Activated naive CD4-positive, alpha-beta T cell treated with anti-CD3 and anti-CD28 coated beads, Interleukin-2, amount 50 U/mL, for 72 hours (primary cell): Measurements from ENCODE around the gene CYBRD1. TPM values are rescaled to one million over a fixed set of nuclear protein-coding genes. Genes with fewer than 3 reads are reported as not detected.

ENCODE experiments used
- ATAC-seq, 2 donors: fragments of 150-1000 bp; cut with Tn5 transposase; 2 replicates each; pipeline ENCODE4 v1.10.0; 2021; ENCODE audit warnings: mild to moderate bottlenecking in 2 of 2, moderate library complexity in 2 of 2
- DNase-seq, 2 donors: peaks; one replicate each; pipeline ENCODE4 v3.0.0; 2021 to 2022; ENCODE audit warnings: low spot score in 2 of 2
- H3K27ac Mint-ChIP-seq, 2 donors: one replicate each; pipeline ENCODE4 v1.8.0; 2022; ENCODE audit warnings: mild to moderate bottlenecking in 2 of 2, mixed read lengths in 2 of 2
- H3K36me3 Mint-ChIP-seq, 2 donors: one replicate each; pipeline ENCODE4 v1.8.0; 2022; ENCODE audit warnings: mixed read lengths in 2 of 2
- H3K9me3 Mint-ChIP-seq, 2 donors: one replicate each; pipeline ENCODE4 v1.8.0; 2022; ENCODE audit warnings: mixed read lengths in 2 of 2
- total RNA-seq, 2 donors: library from RNA; stranded (reverse); gene quantifications; one replicate each; pipeline ENCODE4 v1.2.3, GENCODE V29; 2022

The CYBRD1 gene
- total RNA-seq, 2 donors from 2014 or later = 0.27 to 1.9 TPM

GRCh38 chr2:171568089-171568488 is 45.8 kb downstream of the CYBRD1 start:
- Mint-ChIP-seq H3K9me3 (peaks cover 0 to 5% of the 10 kb centered on the region in 2 donors), H3K36me3 (no peaks in the 10 kb centered on the region), H3K27ac (no peak overlapping the region)
- ATAC-seq (no peak), DNase-seq (no peak)

DNA sequence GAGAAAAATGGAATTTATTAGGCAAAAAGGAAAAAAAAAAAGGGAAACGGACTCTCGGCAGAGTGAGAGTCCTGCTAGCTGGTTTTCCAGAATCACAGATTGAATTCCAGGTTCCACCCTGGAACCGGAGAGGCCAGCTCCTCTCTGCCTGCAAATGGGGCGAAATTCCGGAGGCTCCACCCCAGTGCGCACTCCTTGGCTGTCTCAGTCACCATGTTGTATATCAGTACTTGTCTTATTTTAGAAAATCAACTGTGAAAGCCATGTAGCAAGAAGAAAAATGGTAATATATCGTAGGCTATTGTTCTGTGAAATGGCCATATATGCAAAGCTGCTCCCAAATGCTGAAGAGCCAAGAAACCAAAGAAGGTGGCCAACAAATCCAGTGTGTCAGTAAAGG is 49.4 kb downstream of the CYBRD1 start:
- H3K9me3 Mint-ChIP-seq = peaks cover 0 to 5% of the 10 kb centered on the region in 2 donors
- DNase-seq = no peak
- H3K36me3 Mint-ChIP-seq = no peaks in the 10 kb centered on the region
- H3K27ac Mint-ChIP-seq = no peak overlapping the region
- ATAC-seq = no peak

DNA sequence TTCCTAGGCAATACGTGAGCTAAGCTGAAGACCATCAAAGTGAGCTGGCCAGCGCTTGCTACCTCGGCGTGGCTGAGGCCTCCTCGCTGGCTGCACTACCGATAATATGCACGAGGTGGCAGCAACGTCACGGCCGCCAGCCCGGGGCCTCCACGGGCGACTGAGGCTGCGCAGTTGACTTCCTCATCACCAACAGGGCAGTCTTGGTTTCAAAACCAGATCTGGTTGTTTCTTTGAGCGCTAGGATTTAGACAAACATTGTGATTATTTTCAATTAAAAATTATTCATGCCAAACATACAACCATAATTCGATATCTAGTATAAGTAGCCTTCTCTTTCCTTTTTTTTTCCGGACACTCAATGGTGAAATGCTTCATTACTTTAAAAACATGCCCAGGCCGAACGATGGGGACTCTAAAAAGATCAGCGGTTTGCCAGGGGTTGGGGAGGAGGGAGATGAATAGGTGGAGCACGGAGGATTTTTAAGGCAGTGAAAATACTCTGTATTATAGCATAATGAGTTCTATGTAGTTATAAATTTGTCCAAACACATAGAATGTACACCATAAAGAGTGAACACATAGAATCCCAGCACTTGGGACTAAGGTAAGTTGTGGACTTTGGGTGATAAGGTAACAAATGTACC is 52.0 kb downstream of the CYBRD1 start:
- ATAC-seq (peak; percentile 97 to 98), DNase-seq (peak; percentile 84 to 91)
- Mint-ChIP-seq H3K27ac (peak overlapping the region in 1 of 2 donors; percentile 49), H3K9me3 (no peaks in the 10 kb centered on the region), H3K36me3 (no peaks in the 10 kb centered on the region)

DNA sequence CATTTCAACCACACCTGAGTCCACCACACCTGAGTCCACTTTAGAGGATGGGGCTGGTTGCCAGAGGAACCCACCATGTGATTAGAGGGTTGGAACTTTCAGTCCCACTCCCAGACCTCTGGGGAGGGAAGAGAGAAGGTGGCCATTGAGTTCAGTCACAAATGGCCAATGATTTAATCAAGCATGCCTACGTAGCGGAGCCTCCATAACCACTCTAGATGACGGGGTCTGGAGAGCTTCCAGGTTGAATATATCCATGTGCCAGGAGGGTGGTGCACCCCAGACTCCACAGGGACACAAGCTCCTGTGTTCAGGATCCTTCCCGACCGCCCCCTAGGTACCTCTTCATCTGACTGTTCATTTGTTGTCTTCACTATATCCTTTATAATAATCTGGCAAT is 53.3 kb downstream of the CYBRD1 start:
- no peak overlapping the region for H3K27ac Mint-ChIP-seq
- no peaks in the 10 kb centered on the region for H3K9me3 Mint-ChIP-seq
- DNase-seq (no peak), ATAC-seq (no peak)
- H3K36me3 Mint-ChIP-seq = no peaks in the 10 kb centered on the region

DNA sequence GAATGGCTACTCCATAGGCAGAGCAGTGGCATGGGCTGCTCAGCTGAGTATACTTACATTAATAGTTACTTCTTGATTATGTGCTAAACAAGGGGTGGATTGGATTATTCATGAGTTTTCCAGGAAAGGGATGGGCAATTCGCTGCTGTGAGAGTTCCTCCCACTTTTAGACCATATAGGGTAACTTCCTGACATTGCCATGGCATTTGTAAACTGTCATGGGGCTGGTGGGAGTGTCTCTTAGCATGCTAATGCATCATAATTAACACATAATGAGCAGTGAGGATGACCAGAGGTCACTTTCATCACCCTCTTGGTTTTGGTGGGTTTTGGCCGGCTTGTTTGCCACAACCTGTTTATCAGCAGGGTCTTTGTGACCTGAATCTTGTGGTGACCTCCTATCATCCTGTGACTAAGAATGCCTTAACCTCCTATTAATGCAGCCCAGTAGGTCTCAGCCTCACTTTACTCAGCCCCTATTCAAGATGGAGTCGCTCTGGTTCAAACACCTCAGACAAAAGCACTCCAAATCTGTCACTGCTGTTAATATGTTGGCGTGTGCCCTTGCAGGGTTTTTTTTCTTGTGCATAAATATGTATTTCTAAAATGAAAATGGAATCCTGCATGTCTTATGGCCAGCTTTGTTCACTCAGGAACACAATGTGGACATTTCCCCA is 56.0 kb downstream of the CYBRD1 start:
- H3K27ac Mint-ChIP-seq = peak overlapping the region in 1 of 2 donors; percentile 58
- H3K9me3 Mint-ChIP-seq = no peaks in the 10 kb centered on the region
- H3K36me3 Mint-ChIP-seq = no peaks in the 10 kb centered on the region
- ATAC-seq = no peak
- DNase-seq = no peak

DNA sequence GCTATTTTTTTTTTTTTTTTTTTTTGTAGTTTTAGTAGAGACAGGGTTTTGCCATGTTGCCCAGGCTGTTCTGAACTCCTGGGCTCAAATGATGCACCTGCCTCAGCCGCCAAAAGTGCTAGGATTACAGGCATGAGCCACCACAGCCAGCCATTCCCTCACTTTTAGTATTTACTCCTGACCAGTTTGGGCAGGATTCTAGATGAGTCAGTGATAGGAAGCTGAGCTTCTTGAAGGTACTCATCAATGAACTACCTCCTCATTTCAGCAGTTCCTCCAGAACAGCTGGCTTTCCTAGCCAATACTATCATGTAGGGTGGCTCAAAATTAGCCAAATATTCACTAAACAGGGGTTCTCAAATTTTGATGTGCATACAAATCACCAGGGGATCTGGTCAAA is 57.2 kb downstream of the CYBRD1 start:
- no peak for ATAC-seq
- Mint-ChIP-seq H3K36me3 (no peaks in the 10 kb centered on the region), H3K27ac (no peak overlapping the region), H3K9me3 (no peaks in the 10 kb centered on the region)
- no peak for DNase-seq

GRCh38 chr2:171583566-171583965 is 61.3 kb downstream of the CYBRD1 start:
- H3K36me3 Mint-ChIP-seq = no peaks in the 10 kb centered on the region
- no peak overlapping the region for H3K27ac Mint-ChIP-seq
- no peak for DNase-seq
- ATAC-seq = no peak
- peaks cover 0 to 3% of the 10 kb centered on the region in 2 donors for H3K9me3 Mint-ChIP-seq

GRCh38 chr2:171584001-171584400 is 61.7 kb downstream of the CYBRD1 start:
- DNase-seq (no peak), ATAC-seq (no peak)
- Mint-ChIP-seq H3K27ac (no peak overlapping the region), H3K36me3 (no peaks in the 10 kb centered on the region), H3K9me3 (peaks cover 0 to 3% of the 10 kb centered on the region in 2 donors)

DNA sequence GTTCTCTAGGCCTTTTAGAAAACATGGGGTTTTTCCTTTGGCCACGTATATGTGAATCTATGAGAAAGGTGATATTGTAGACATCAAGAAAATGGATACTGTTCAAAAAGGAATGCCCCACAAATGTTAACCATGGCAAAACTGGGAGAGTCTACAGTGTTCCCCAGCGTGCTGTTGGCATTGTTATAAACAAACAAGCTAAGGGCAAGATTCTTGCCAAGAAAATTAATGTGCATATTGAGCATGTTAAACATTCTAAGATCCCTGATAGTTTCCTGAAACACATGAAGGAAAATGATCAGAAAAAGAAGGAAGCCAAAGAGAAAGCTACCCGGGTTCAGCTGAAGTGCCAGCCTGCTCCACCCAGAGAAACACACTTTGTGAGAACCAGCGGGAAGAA is 64.9 kb downstream of the CYBRD1 start:
- ATAC-seq (no peak), DNase-seq (no peak)
- Mint-ChIP-seq H3K36me3 (no peaks in the 10 kb centered on the region), H3K27ac (no peak overlapping the region), H3K9me3 (peaks cover 3 to 4% of the 10 kb centered on the region in 2 donors)

DNA sequence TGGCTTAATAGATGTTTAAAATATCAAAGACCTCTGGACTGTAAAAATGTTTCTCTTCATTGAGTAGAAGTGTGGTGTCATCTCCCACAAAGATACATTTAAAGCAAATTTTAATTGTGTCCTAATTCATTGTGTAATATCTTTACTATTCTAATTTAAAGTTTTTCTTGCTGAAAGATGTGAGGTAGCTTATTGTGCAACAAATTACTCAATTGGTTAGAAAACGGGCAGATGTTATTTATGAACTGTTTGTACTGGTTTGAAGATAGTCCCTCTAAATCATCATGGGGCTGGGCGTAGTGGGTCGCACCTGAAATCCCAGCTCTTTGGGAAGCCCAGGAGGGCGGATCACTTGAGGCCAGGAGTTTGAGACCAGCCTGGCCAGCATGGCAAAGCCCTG is 65.3 kb downstream of the CYBRD1 start:
- peaks cover 3 to 4% of the 10 kb centered on the region in 2 donors for H3K9me3 Mint-ChIP-seq
- no peak overlapping the region for H3K27ac Mint-ChIP-seq
- DNase-seq (no peak), ATAC-seq (no peak)
- no peaks in the 10 kb centered on the region for H3K36me3 Mint-ChIP-seq

DNA sequence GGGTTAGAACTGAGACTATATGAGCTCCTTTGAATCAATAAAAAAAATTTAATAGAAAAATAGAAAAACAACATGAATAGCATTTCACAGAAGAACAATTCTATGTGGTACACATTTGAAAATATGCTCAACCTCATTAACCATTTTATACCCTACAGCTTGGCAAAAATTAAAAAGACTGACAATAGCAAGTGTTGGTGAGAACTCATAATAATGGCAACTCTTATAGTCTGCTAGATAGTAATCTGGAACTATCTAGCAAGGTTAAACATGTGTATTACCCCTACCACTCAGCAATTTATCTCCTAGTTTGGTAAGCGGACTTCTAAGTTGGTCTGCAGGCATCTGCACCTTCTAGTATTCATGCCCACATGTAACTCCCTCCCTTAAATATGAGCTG is 67.8 kb downstream of the CYBRD1 start:
- H3K9me3 Mint-ChIP-seq = peaks cover 3 to 4% of the 10 kb centered on the region in 2 donors
- ATAC-seq (no peak), DNase-seq (no peak)
- H3K27ac Mint-ChIP-seq = no peak overlapping the region
- H3K36me3 Mint-ChIP-seq = no peaks in the 10 kb centered on the region

DNA sequence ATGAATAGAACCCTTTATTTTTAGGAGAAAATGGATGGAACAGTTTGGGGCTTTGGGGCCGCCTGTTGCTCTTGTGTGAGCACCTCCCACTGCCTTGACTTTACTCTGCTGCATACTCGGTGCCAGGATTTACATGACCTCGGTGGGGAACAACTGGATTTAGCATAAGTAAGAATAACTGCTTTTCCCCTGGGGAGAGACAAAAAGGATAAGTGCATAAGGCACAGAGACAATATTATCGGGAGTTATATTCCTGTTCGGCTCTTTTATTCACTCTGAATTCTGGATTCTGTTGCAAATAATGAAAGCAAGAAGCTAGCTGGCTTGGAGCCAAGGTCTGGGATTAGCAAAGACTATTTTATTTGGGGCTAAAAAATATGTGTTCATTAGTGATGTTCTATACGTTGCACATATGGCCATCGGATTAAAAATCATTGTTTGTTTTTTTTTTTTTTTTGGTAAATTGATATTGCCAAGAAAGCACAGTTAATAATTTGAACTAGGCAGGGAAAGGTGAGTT is 69.8 kb downstream of the CYBRD1 start:
- ATAC-seq = no peak
- Mint-ChIP-seq H3K36me3 (no peaks in the 10 kb centered on the region), H3K9me3 (peaks cover 0 to 4% of the 10 kb centered on the region in 2 donors), H3K27ac (no peak overlapping the region)
- DNase-seq = no peak

DNA sequence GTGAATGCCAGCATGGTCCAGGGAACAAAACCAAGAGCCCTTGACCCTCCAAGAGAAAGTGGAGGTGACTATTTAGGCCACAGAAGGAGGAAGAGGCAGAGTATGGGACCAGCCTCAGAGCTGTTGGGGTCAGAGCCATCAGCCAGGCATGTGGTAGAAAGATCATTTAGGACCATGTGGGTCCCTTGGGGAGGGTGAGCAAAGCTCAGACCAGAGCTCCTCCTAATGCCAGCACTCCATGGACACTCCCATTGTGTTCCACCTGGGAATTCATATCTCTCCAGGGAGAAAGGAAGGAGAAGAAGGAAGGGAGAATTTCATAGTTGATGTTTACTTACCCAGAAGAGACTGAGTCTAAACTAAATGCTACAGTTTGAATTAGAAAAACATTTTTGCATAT is 73.2 kb downstream of the CYBRD1 start:
- ATAC-seq (no peak), DNase-seq (no peak)
- Mint-ChIP-seq H3K9me3 (peaks cover 0 to under 1% of the 10 kb centered on the region in 2 donors), H3K27ac (peak overlapping the region in 1 of 2 donors; percentile 21), H3K36me3 (no peaks in the 10 kb centered on the region)

GRCh38 chr2:171595896-171596295 is 73.6 kb downstream of the CYBRD1 start:
- no peak overlapping the region for H3K27ac Mint-ChIP-seq
- H3K9me3 Mint-ChIP-seq = no peaks in the 10 kb centered on the region
- DNase-seq (no peak), ATAC-seq (no peak)
- H3K36me3 Mint-ChIP-seq = no peaks in the 10 kb centered on the region

DNA sequence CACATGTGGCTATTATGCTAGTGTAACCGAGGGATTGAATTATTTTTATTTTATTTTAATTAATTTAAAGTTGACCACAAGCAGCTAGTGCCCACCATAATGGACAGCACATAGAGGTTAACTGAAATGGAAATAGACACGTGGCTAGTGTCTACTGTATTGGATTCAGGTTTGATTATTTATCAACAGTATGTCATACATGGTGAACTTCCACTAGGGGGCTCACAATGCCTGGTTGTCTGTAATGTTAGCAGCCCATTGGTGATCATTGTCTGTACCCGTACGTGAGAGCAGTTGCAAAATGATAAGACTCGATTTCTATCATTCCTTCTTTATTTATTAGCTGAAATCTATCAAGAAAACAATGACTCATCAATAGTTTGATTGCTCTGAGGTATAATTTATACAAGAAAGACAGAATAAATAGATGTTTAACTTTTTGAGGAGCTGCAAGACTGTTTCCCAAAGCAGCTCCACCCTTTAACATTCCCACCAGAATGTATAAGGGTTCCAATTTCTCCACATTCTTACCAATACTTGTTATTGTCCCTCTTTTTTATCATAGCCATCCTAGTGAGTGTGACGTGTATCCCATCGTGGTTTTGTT is 76.5 kb downstream of the CYBRD1 start:
- no peak overlapping the region for H3K27ac Mint-ChIP-seq
- no peaks in the 10 kb centered on the region for H3K9me3 Mint-ChIP-seq

GRCh38 chr2:171600126-171600525 is 77.9 kb downstream of the CYBRD1 start:
- no peak for ATAC-seq
- no peaks in the 10 kb centered on the region for H3K36me3 Mint-ChIP-seq
- no peak overlapping the region for H3K27ac Mint-ChIP-seq
- no peaks in the 10 kb centered on the region for H3K9me3 Mint-ChIP-seq
- DNase-seq = no peak

More for the DNA sequence above, 76.5 kb downstream of the CYBRD1 start:
- ATAC-seq (peak; percentile 99), DNase-seq (peak in 1 of 2 donors; percentile 32)
- no peaks in the 10 kb centered on the region for H3K36me3 Mint-ChIP-seq

- Mint-ChIP-seq H3K9me3 (no peaks in the 10 kb centered on the region), H3K27ac (no peak overlapping the region), H3K36me3 (no peaks in the 10 kb centered on the region)
- ATAC-seq (no peak), DNase-seq (no peak)
These were observed 80.1 kb downstream of the CYBRD1 start for GRCh38 chr2:171602352-171602751.
